K562 (cell line): ENCODE results near the gene ALKBH4. TPM values are rescaled to one million over a fixed set of nuclear protein-coding genes. Genes with fewer than 3 reads are reported as not detected.

ENCODE experiments used
- CREM ChIP-seq: IDR thresholded peaks from 2 replicates; pipeline ENCODE4 v1.6.1; 2014; ENCODE audit warnings: antibody characterized with exemption, low read depth
- DEAF1 ChIP-seq: fragments of 450-650 bp; formaldehyde crosslinking; IDR thresholded peaks from 2 replicates; pipeline ENCODE4 v1.4.0; 2020; ENCODE audit warnings: mild to moderate bottlenecking, moderate library complexity
- DMBX1 ChIP-seq: fragments of 250-450 bp; sonication (Bioruptor Pico); IDR thresholded peaks from 2 replicates; pipeline ENCODE4 v1.8.0; 2022; ENCODE audit warnings: inconsistent platforms, mild to moderate bottlenecking, moderate library complexity, borderline replicate concordance
- HDAC8 ChIP-seq: fragments of 450-650 bp; IDR thresholded peaks from 2 replicates; pipeline ENCODE4 v1.6.1; 2016; ENCODE audit warnings: mild to moderate bottlenecking, missing genetic modification characterization, moderate library complexity, missing compliant biosample characterization
- KDM5B ChIP-seq: fragments of 200-600 bp; sonication (generic); IDR thresholded peaks from 2 replicates; pipeline ENCODE4 v1.6.1; 2012; ENCODE audit warnings: low read depth, mild to moderate bottlenecking, moderate library complexity, low read length, control low read depth, inconsistent platforms; ENCODE audit not compliant: insufficient replicate concordance
- LCOR ChIP-seq: sonication (generic); formaldehyde crosslinking; IDR thresholded peaks from 2 replicates; pipeline ENCODE4 v1.8.0; 2022; ENCODE audit warnings: mild to moderate bottlenecking, missing genetic modification reagents
- NCOA2 ChIP-seq, 2 experiments: fragments of 450-650 bp; IDR thresholded peaks; 2 replicates each; pipeline ENCODE4 v1.6.1; 2018; ENCODE audit warnings: mild to moderate bottlenecking in 2 of 2, moderate library complexity in 1 of 2; ENCODE audit not compliant: partially characterized antibody in 2 of 2
- PRPF4 ChIP-seq: fragments of 200-400 bp; formaldehyde crosslinking; IDR thresholded peaks from one replicate; pipeline ENCODE4 v1.6.1; 2017; ENCODE audit warnings: low read length, low read depth, mild to moderate bottlenecking; ENCODE audit not compliant: insufficient read depth, poor library complexity, severe bottlenecking
- RAD21 ChIP-seq, 2 experiments: fragments of 250-450 bp in 1 of 2; fragments of 450-650 bp in 1 of 2; sonication (Bioruptor Pico) in 1 of 2; formaldehyde crosslinking in 1 of 2; IDR thresholded peaks in 1 of 2; conservative IDR thresholded peaks in 1 of 2; 2 replicates each; pipeline versions ENCODE4 v1.4.0 to v1.8.0; 2020 to 2022; ENCODE audit warnings: mild to moderate bottlenecking in 2 of 2, moderate library complexity in 1 of 2
- RFX5 ChIP-seq: IDR thresholded peaks from 2 replicates; pipeline ENCODE4 v1.6.1; 2011; ENCODE audit warnings: low read depth, mild to moderate bottlenecking, improper control_type of control experiment, low read length
- U2AF2 ChIP-seq: fragments of 200-400 bp; formaldehyde crosslinking; optimal IDR thresholded peaks from 2 replicates; pipeline ENCODE3; 2017; ENCODE audit warnings: low read depth, mild to moderate bottlenecking, low read length
- ZNF140 ChIP-seq: fragments of 250-450 bp; sonication (Bioruptor Pico); IDR thresholded peaks from 2 replicates; pipeline ENCODE4 v1.8.0; 2021; ENCODE audit warnings: moderate library complexity, mild to moderate bottlenecking, inconsistent platforms
- ZNF280B ChIP-seq: fragments of 250-450 bp; sonication (Bioruptor Pico); IDR thresholded peaks from 2 replicates; pipeline ENCODE4 v1.5.1; 2021; ENCODE audit warnings: mild to moderate bottlenecking
- polyA plus RNA-seq, 8 experiments: library from polyadenylated mRNA; depleted of rRNA in 4 of 8; stranded (reverse) in 5 of 8; unstranded in 3 of 8; fragments of >200 nt; fragmentation: Nextera tagmentation in 2 of 8; fragmentation: Illumina TruSeq in 1 of 8; extraction: Ambion mirVana in 2 of 8; extraction: Trizol in 1 of 8; gene quantifications; 2 replicates each; pipeline versions ENCODE4 v1.2.1 to v1.2.3, GENCODE V29; 2011 to 2014; ENCODE audit warnings: inconsistent platforms in 1 of 8, missing spikeins in 1 of 8
- total RNA-seq, 7 experiments: library from RNA; depleted of rRNA in 6 of 7; stranded (reverse); fragments of >200 nt in 6 of 7; fragmentation: Illumina TruSeq in 2 of 7; extraction: Trizol in 2 of 7; gene quantifications; 2 replicates each; pipeline versions ENCODE4 v1.2.1 to v1.2.3, GENCODE V29; 2011 to 2021; ENCODE audit warnings: low replicate concordance in 1 of 7
- TF ChIP-seq, protein P1 (sequence below): sonication (generic); formaldehyde crosslinking; IDR thresholded peaks from 2 replicates; pipeline ENCODE4 v1.8.1; 2023; ENCODE audit warnings: mild to moderate bottlenecking, missing genetic modification reagents

The ALKBH4 gene
- total and polyA plus RNA-seq, 9 of the 15 experiments (the other 6 are each of a cell fraction or from before 2014, with no cell fraction given): 4.6 to 21.4 (median 11.8) TPM

- no peak for TF ChIP-seq NCOA2 (IDR thresholded peaks at IDR 0.05; ENCODE audit: partially characterized antibody in 2 of 2)
- TF ChIP-seq, protein P1, sequence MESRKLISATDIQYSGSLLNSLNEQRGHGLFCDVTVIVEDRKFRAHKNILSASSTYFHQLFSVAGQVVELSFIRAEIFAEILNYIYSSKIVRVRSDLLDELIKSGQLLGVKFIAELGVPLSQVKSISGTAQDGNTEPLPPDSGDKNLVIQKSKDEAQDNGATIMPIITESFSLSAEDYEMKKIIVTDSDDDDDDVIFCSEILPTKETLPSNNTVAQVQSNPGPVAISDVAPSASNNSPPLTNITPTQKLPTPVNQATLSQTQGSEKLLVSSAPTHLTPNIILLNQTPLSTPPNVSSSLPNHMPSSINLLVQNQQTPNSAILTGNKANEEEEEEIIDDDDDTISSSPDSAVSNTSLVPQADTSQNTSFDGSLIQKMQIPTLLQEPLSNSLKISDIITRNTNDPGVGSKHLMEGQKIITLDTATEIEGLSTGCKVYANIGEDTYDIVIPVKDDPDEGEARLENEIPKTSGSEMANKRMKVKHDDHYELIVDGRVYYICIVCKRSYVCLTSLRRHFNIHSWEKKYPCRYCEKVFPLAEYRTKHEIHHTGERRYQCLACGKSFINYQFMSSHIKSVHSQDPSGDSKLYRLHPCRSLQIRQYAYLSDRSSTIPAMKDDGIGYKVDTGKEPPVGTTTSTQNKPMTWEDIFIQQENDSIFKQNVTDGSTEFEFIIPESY (CRISPR knock-in tag): peak; percentile 98
- TF ChIP-seq DEAF1 (CRISPR knock-in tag): peak; percentile 45
- TF ChIP-seq CREM: no peak
- TF ChIP-seq DMBX1 (CRISPR knock-in tag): no peak
- TF ChIP-seq ZNF140: no peak
- TF ChIP-seq HDAC8 (tag): no peak
- no peak for TF ChIP-seq PRPF4
- no peak for TF ChIP-seq LCOR
- TF ChIP-seq U2AF2: no peak
- peak; percentile 60 to 81 for TF ChIP-seq RAD21 (CRISPR knock-in tag; conservative IDR thresholded peaks at IDR 0.05 in 1 of 2, IDR thresholded peaks at IDR 0.05 in 1 of 2)
- no peak for TF ChIP-seq KDM5B
- no peak for TF ChIP-seq ZNF280B
- no peak for TF ChIP-seq RFX5
- TF ChIP-seq, all 486 proteins: peak for 7
These were observed 52.1 kb downstream of the ALKBH4 start (continued) for GRCh38 chr7:102412548-102412947.
